ENCODE data around the gene GZMM.

DNA sequence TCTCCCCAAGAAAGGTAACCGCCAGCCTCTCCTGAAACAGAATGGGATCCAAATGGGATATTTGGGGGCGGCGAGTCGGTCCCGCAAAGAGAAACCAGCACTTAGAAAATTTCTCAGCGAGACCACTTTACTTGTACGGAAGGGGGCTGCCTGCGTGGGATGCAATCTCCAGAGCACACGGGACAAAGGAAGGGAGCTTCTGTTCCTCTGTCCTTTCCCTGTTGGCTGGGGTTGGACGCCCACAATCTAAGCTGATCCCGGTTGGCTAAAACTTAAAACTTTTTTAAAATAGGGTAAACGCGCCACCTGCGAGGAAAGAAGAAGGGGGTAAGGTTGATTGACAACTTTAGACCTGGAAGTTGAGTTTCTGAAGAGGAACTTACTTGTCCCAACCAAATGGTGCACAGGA lies 27.7 kb downstream of the GZMM start:
- TF ChIP-seq, protein P1, sequence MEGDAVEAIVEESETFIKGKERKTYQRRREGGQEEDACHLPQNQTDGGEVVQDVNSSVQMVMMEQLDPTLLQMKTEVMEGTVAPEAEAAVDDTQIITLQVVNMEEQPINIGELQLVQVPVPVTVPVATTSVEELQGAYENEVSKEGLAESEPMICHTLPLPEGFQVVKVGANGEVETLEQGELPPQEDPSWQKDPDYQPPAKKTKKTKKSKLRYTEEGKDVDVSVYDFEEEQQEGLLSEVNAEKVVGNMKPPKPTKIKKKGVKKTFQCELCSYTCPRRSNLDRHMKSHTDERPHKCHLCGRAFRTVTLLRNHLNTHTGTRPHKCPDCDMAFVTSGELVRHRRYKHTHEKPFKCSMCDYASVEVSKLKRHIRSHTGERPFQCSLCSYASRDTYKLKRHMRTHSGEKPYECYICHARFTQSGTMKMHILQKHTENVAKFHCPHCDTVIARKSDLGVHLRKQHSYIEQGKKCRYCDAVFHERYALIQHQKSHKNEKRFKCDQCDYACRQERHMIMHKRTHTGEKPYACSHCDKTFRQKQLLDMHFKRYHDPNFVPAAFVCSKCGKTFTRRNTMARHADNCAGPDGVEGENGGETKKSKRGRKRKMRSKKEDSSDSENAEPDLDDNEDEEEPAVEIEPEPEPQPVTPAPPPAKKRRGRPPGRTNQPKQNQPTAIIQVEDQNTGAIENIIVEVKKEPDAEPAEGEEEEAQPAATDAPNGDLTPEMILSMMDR (IDR thresholded peaks at IDR 0.05): no peak
- TF ChIP-seq EP300 (IDR thresholded peaks at IDR 0.05): no peak
